ENCODE measurements around the gene IFITM1. TPM values are rescaled to one million over a fixed set of nuclear protein-coding genes. Genes with fewer than 3 reads are reported as not detected.
A peak's percentile ranks its signal among the peaks of the same experiment; 100 is the strongest.

IFITM1 gene
- total RNA-seq, 1 donor: 64.4 TPM

DNA sequence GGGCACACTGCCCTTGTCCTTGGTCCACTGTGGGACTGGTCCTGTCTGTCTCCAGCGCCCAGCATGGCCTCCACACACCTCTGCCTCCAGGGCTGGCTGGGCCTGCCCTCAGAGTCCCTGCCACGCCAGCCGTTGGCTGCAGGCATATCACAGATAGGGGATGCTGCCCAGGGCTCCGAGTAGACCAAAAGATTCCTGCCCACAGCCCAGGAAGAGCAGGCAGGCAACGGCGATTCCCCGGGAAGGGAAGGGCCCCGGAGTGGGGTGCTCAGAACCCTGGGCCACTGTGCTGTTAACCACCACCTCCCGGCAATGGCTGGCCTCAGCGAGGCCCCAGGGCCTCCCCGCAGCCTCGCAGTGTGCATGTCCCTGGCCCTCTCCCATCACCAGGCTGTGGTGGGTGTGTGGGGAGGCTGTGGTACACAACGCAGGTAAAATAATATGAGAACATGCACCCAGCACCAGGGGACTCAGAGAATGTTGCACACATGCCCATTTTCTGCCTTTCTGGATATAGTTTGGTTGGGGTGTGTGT is 16.7 kb upstream of the IFITM1 start:
- TF ChIP-seq, protein P1, sequence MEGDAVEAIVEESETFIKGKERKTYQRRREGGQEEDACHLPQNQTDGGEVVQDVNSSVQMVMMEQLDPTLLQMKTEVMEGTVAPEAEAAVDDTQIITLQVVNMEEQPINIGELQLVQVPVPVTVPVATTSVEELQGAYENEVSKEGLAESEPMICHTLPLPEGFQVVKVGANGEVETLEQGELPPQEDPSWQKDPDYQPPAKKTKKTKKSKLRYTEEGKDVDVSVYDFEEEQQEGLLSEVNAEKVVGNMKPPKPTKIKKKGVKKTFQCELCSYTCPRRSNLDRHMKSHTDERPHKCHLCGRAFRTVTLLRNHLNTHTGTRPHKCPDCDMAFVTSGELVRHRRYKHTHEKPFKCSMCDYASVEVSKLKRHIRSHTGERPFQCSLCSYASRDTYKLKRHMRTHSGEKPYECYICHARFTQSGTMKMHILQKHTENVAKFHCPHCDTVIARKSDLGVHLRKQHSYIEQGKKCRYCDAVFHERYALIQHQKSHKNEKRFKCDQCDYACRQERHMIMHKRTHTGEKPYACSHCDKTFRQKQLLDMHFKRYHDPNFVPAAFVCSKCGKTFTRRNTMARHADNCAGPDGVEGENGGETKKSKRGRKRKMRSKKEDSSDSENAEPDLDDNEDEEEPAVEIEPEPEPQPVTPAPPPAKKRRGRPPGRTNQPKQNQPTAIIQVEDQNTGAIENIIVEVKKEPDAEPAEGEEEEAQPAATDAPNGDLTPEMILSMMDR (IDR thresholded peaks at IDR 0.05; ENCODE audit: extremely low read depth, low read depth, low read length): no peak
- Histone ChIP-seq H3K4me2 (ENCODE audit: insufficient read depth, low read length) (no peak overlapping the region), H2AFZ (ENCODE audit: low read length) (no peak overlapping the region)

GRCh38 chr11:297586-298405 is 16.0 kb upstream of the IFITM1 start:
- Histone ChIP-seq H3K4me3 (ENCODE audit: insufficient read depth, low read length) (no peak overlapping the region), H3K4me1 (ENCODE audit: insufficient read depth, low read length) (no peaks in the 10 kb centered on the region), H3K9me3 (ENCODE audit: low read depth, low read length) (no peaks in the 10 kb centered on the region), H3K4me2 (ENCODE audit: insufficient read depth, low read length) (no peak overlapping the region), H3K36me3 (ENCODE audit: insufficient read depth, low read length) (no peaks in the 10 kb centered on the region), H3K27me3 (ENCODE audit: insufficient read depth, low read length) (peaks cover 15% of the 10 kb centered on the region), H2AFZ (ENCODE audit: low read length) (no peak overlapping the region), H4K20me1 (ENCODE audit: insufficient read depth, low read length) (no peaks in the 10 kb centered on the region), H3K79me2 (ENCODE audit: insufficient read depth, low read length) (no peaks in the 10 kb centered on the region), H3K27ac (ENCODE audit: low read depth, low read length) (no peak overlapping the region)
- peak; percentile 89 for DNase-seq (ENCODE audit: insufficient read length, low spot score, missing footprints)
- TF ChIP-seq, protein P1 (IDR thresholded peaks at IDR 0.05; ENCODE audit: extremely low read depth, low read depth, low read length): no peak

More for the DNA sequence above, 16.7 kb upstream of the IFITM1 start:
- DNase-seq (ENCODE audit: insufficient read length, low spot score, missing footprints): peak; percentile 91
- Histone ChIP-seq H3K4me1 (ENCODE audit: insufficient read depth, low read length) (no peaks in the 10 kb centered on the region), H3K27me3 (ENCODE audit: insufficient read depth, low read length) (peaks cover 15% of the 10 kb centered on the region), H3K79me2 (ENCODE audit: insufficient read depth, low read length) (no peaks in the 10 kb centered on the region), H3K36me3 (ENCODE audit: insufficient read depth, low read length) (no peaks in the 10 kb centered on the region), H3K9me3 (ENCODE audit: low read depth, low read length) (no peaks in the 10 kb centered on the region), H4K20me1 (ENCODE audit: insufficient read depth, low read length) (no peaks in the 10 kb centered on the region), H3K27ac (ENCODE audit: low read depth, low read length) (no peak overlapping the region), H3K4me3 (ENCODE audit: insufficient read depth, low read length) (no peak overlapping the region)

DNA sequence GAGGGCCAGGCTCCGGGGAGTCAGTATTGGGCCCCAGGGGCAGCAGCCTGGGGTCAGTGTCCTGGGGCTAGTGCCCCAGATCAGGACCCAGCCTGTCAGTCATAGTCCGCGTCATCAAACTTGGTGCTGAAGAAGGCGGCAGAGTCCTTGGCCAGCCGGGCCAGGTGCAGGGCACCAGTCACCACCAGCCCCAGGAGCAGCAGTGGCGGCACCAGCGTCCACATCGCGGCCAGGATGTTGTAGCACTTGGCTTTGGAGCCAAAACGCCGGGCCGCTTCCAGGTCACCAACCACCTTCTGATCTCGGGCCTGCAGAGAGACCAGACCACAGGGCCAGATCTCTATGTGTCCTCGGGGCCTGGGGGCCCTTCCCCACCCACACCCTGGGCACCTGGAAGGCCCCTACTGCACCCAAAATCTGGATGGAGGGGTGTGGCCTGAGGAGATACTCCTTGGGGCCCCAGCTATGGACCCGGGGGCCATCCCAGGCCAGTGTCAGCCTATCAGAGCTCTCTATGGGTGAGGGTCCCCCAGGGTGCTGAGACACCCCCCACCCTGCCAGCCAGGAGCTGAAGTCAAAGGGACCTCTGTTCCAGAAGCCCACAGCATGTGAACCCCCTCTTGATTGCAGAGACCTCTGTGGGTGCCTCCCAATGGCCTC is 15.3 kb upstream of the IFITM1 start:
- no peaks in the 10 kb centered on the region for H3K79me2 ChIP-seq (ENCODE audit: insufficient read depth, low read length)
- TF ChIP-seq, protein P1 (IDR thresholded peaks at IDR 0.05; ENCODE audit: extremely low read depth, low read depth, low read length): no peak
- H3K4me2 ChIP-seq (ENCODE audit: insufficient read depth, low read length): no peak overlapping the region
- H3K27ac ChIP-seq (ENCODE audit: low read depth, low read length): no peak overlapping the region
- H4K20me1 ChIP-seq (ENCODE audit: insufficient read depth, low read length): no peaks in the 10 kb centered on the region
- DNase-seq (ENCODE audit: insufficient read length, low spot score, missing footprints): peak; percentile 81
- H3K4me3 ChIP-seq (ENCODE audit: insufficient read depth, low read length): no peak overlapping the region
- no peak overlapping the region for H2AFZ ChIP-seq (ENCODE audit: low read length)
- H3K9me3 ChIP-seq (ENCODE audit: low read depth, low read length): no peaks in the 10 kb centered on the region
- H3K4me1 ChIP-seq (ENCODE audit: insufficient read depth, low read length): no peaks in the 10 kb centered on the region
- H3K27me3 ChIP-seq (ENCODE audit: insufficient read depth, low read length): peaks cover 15% of the 10 kb centered on the region
- no peaks in the 10 kb centered on the region for H3K36me3 ChIP-seq (ENCODE audit: insufficient read depth, low read length)
